Activated CD8-positive, alpha-beta T cell treated with anti-CD3 and anti-CD28 coated beads for 36 hours (primary cell): ENCODE results near the gene CALN1. TPM values are rescaled to one million over a fixed set of nuclear protein-coding genes. Genes with fewer than 3 reads are reported as not detected.
"Not testable (repeated sequence)": the region's sequence is repeated elsewhere in the genome, so short reads cannot be mapped to it uniquely, and the experiment has no call there.

Source experiments
- ATAC-seq: fragments of 200-7000 bp; cut with Tn5 transposase; one replicate; pipeline ENCODE4 v1.10.0; 2021; ENCODE audit warnings: mild to moderate bottlenecking, moderate library complexity
- CTCF ChIA-PET: fragments of 350-600 bp; sonication (Branson Sonifier 250); formaldehyde crosslinking; loops from one replicate; lab custom pipeline; 2021; ENCODE audit warnings: antibody characterized with exemption; lab: Charles Lee
- POLR2A ChIA-PET: fragments of 350-600 bp; sonication (Branson Sonifier 250); formaldehyde crosslinking; loops from one replicate; lab custom pipeline; 2021; ENCODE audit warnings: antibody characterized with exemption; lab: Charles Lee
- DNase-seq: peaks from one replicate; pipeline ENCODE4 v3.0.0-alpha.2; 2020
- H3K27ac Mint-ChIP-seq: one replicate; pipeline ENCODE4 v1.8.0; 2021; ENCODE audit warnings: mild to moderate bottlenecking, mixed read lengths
- H3K27me3 Mint-ChIP-seq: one replicate; pipeline ENCODE4 v1.8.0; 2021; ENCODE audit warnings: mixed read lengths
- H3K36me3 Mint-ChIP-seq: one replicate; pipeline ENCODE4 v1.8.0; 2021; ENCODE audit warnings: low read depth, mixed read lengths
- H3K4me1 Mint-ChIP-seq: one replicate; pipeline ENCODE4 v1.8.0; 2021; ENCODE audit warnings: low read depth, mixed read lengths
- H3K4me3 Mint-ChIP-seq: one replicate; pipeline ENCODE4 v1.8.0; 2021; ENCODE audit warnings: mild to moderate bottlenecking, moderate library complexity, mixed read lengths
- H3K9me3 Mint-ChIP-seq: one replicate; pipeline ENCODE4 v1.8.0; 2021; ENCODE audit warnings: mixed read lengths
- CTCF ChIP-seq: fragments of 200-600 bp; IDR thresholded peaks from one replicate; pipeline ENCODE4 v1.8.0; 2022; ENCODE audit warnings: antibody characterized with exemption, mild to moderate bottlenecking
- intact Hi-C: fragments of 100-400 bp; cut with micrococcal nuclease; formaldehyde crosslinking; loops from one replicate; pipeline ENCODE4 v1.10.0; 2022
- total RNA-seq, 2 experiments: library from RNA; stranded (reverse); gene quantifications; one replicate each; pipeline ENCODE4 v1.2.3, GENCODE V29; 2021

The CALN1 gene
- total RNA-seq, 2 experiments from 2014 or later = 0.02 to 0.16 TPM

GRCh38 chr7:72386118-72386517 is 26.0 kb downstream of the CALN1 start:
- CTCF ChIA-PET = no interaction called here
- no peak for TF ChIP-seq CTCF
- Mint-ChIP-seq H3K27me3 (no peaks in the 10 kb centered on the region), H3K27ac (no peak overlapping the region), H3K4me1 (no peaks in the 10 kb centered on the region), H3K4me3 (no peak overlapping the region), H3K36me3 (no peaks in the 10 kb centered on the region), H3K9me3 (peaks cover 3% of the 10 kb centered on the region)
- intact Hi-C loops = no loop called here
- no peak for ATAC-seq
- DNase-seq = no peak
- POLR2A ChIA-PET = no interaction called here

GRCh38 chr7:72362246-72362645 is 49.9 kb downstream of the CALN1 start:
- Mint-ChIP-seq H3K27me3 (no peaks in the 10 kb centered on the region), H3K4me1 (no peaks in the 10 kb centered on the region), H3K4me3 (no peak overlapping the region), H3K36me3 (no peaks in the 10 kb centered on the region), H3K9me3 (no peaks in the 10 kb centered on the region), H3K27ac (no peak overlapping the region)
- POLR2A ChIA-PET = no interaction called here
- no peak for ATAC-seq
- intact Hi-C loops = no loop called here
- no peak for TF ChIP-seq CTCF
- DNase-seq = no peak
- CTCF ChIA-PET = no interaction called here

- Mint-ChIP-seq H3K36me3 (no peaks in the 10 kb centered on the region), H3K27ac (no peak overlapping the region), H3K9me3 (no peaks in the 10 kb centered on the region), H3K4me1 (no peaks in the 10 kb centered on the region), H3K27me3 (no peaks in the 10 kb centered on the region), H3K4me3 (no peak overlapping the region)
- ATAC-seq (no peak), DNase-seq (no peak)
- ChIA-PET CTCF (no interaction called here), POLR2A (no interaction called here)
- TF ChIP-seq CTCF = no peak
- intact Hi-C loops = no loop called here
Measured at GRCh38 chr7:72345208-72345727, 66.9 kb downstream of the CALN1 start.

- CTCF ChIA-PET = interaction anchor here (1.4 kb wide), 1 partner anchor 9 kb away, joined by 4 read pairs; no protein-coding TSS in a partner anchor
Measured at GRCh38 chr7:72343991-72344390, 68.1 kb downstream of the CALN1 start.

GRCh38 chr7:72343354-72343753 is 68.8 kb downstream of the CALN1 start:
- ATAC-seq, H3K27me3 Mint-ChIP-seq, H3K36me3 Mint-ChIP-seq, H3K4me3 Mint-ChIP-seq, POLR2A ChIA-PET, DNase-seq, H3K4me1 Mint-ChIP-seq, H3K27ac Mint-ChIP-seq, intact Hi-C loops, H3K9me3 Mint-ChIP-seq: not testable (repeated sequence)
- CTCF ChIA-PET = interaction anchor here (1.2 to 1.4 kb wide), 2 partner anchors 9 to 151 kb away, joined by 3 to 4 read pairs; no protein-coding TSS in a partner anchor

More at GRCh38 chr7:72343991-72344390, 68.1 kb downstream of the CALN1 start:
- no peak for DNase-seq
- no peak for TF ChIP-seq CTCF
- H3K27me3 Mint-ChIP-seq = no peaks in the 10 kb centered on the region
- H3K27ac Mint-ChIP-seq = no peak overlapping the region
- no peaks in the 10 kb centered on the region for H3K36me3 Mint-ChIP-seq
- H3K4me1 Mint-ChIP-seq = no peaks in the 10 kb centered on the region
- H3K9me3 Mint-ChIP-seq = no peaks in the 10 kb centered on the region
- POLR2A ChIA-PET = no interaction called here
- intact Hi-C loops = no loop called here
- no peak for ATAC-seq
- no peak overlapping the region for H3K4me3 Mint-ChIP-seq
